Right ventricle myocardium inferior (tissue), 1 donor: Measurements from ENCODE around the gene ARHGAP45. TPM values are rescaled to one million over a fixed set of nuclear protein-coding genes. Genes with fewer than 3 reads are reported as not detected.

Experiments
- ATAC-seq: fragments of 200-7000 bp; cut with Tn5 transposase; one replicate; pipeline ENCODE4 v1.9.1; 2020; ENCODE audit warnings: mild to moderate bottlenecking, moderate library complexity
- DNase-seq: peaks from one replicate; pipeline ENCODE4 v3.0.0; 2021; ENCODE audit errors: missing footprints
- intact Hi-C: fragments of 100-400 bp; cut with DNase I; formaldehyde crosslinking; loops from one replicate; pipeline ENCODE4 v1.11.0; 2022
- total RNA-seq: library from RNA; stranded (reverse); fragmentation: NEBNext Ultra II Directional; extraction: Animal tissue kit (Norgen Biotek cat#: 25700); gene quantifications from one replicate; pipeline ENCODE4 v1.2.1, GENCODE V29; 2021
- donor health status: DM: no; HTN: yes; CAD: no; lungs with severe emphysema.

The ARHGAP45 gene
- total RNA-seq, 1 donor from 2014 or later: 6.6 TPM

- intact Hi-C loops: no loop called here
- ATAC-seq: no peak
- no peak for DNase-seq
These were observed 14.5 kb upstream of the ARHGAP45 start for GRCh38 chr19:1052349-1052975.

- intact Hi-C loops: no loop called here
- DNase-seq (peak; percentile 55), ATAC-seq (no peak)
These were observed 13.5 kb upstream of the ARHGAP45 start for GRCh38 chr19:1053176-1054101.

- ATAC-seq: no peak
- peak; percentile 40 for DNase-seq
These were observed 12.6 kb upstream of the ARHGAP45 start for GRCh38 chr19:1054102-1055027.

GRCh38 chr19:1055028-1055425 is 11.9 kb upstream of the ARHGAP45 start:
- no peak for DNase-seq
- intact Hi-C loops: no loop called here

More at GRCh38 chr19:1054102-1055027, 12.6 kb upstream of the ARHGAP45 start:
- intact Hi-C loops: no loop called here

GRCh38 chr19:1055886-1056620 is 10.9 kb upstream of the ARHGAP45 start:
- DNase-seq (no peak), ATAC-seq (no peak)
- intact Hi-C loops: no loop called here

More at GRCh38 chr19:1055028-1055425, 11.9 kb upstream of the ARHGAP45 start:
- ATAC-seq: no peak

GRCh38 chr19:1057176-1057855 is 9.7 kb upstream of the ARHGAP45 start:
- DNase-seq (no peak), ATAC-seq (no peak)
- intact Hi-C loops: no loop called here

GRCh38 chr19:1058112-1058511 is 8.9 kb upstream of the ARHGAP45 start:
- DNase-seq (no peak), ATAC-seq (no peak)
- intact Hi-C loops: no loop called here

GRCh38 chr19:1060689-1061088 is 6.3 kb upstream of the ARHGAP45 start:
- DNase-seq (no peak), ATAC-seq (no peak)
- intact Hi-C loops: no loop called here

- intact Hi-C loops: no loop called here
- DNase-seq (no peak), ATAC-seq (no peak)
These were observed 5.0 kb upstream of the ARHGAP45 start for GRCh38 chr19:1061987-1062386.

- intact Hi-C loops: no loop called here
- ATAC-seq (no peak), DNase-seq (peak; percentile 57)
These were observed 4.5 kb upstream of the ARHGAP45 start for GRCh38 chr19:1062387-1063029.

GRCh38 chr19:1063030-1063908 is 3.7 kb upstream of the ARHGAP45 start:
- DNase-seq (peak; percentile 83), ATAC-seq (no peak)
- intact Hi-C loops: no loop called here

GRCh38 chr19:1063909-1064660 is 2.9 kb upstream of the ARHGAP45 start:
- intact Hi-C loops: no loop called here
- ATAC-seq (no peak), DNase-seq (peak; percentile 51)

- DNase-seq (peak; percentile 88), ATAC-seq (peak; percentile 73)
- intact Hi-C loops: no loop called here
These were observed 2.0 kb upstream of the ARHGAP45 start for GRCh38 chr19:1064661-1065605.

- ATAC-seq: no peak
- peak; percentile 54 for DNase-seq
- intact Hi-C loops: no loop called here
These were observed 1.3 kb upstream of the ARHGAP45 start for GRCh38 chr19:1065606-1066109.
